Measurements from ENCODE around the gene CRACR2B. TPM values are rescaled to one million over a fixed set of nuclear protein-coding genes. Genes with fewer than 3 reads are reported as not detected.
A peak's percentile ranks its signal among the peaks of the same experiment; 100 is the strongest.

The CRACR2B gene
- total and polyA plus RNA-seq, 2 of the 13 experiments (the other 11 are each of a cell fraction or from before 2014, with no cell fraction given) = 14.9 to 21.0 TPM

DNA sequence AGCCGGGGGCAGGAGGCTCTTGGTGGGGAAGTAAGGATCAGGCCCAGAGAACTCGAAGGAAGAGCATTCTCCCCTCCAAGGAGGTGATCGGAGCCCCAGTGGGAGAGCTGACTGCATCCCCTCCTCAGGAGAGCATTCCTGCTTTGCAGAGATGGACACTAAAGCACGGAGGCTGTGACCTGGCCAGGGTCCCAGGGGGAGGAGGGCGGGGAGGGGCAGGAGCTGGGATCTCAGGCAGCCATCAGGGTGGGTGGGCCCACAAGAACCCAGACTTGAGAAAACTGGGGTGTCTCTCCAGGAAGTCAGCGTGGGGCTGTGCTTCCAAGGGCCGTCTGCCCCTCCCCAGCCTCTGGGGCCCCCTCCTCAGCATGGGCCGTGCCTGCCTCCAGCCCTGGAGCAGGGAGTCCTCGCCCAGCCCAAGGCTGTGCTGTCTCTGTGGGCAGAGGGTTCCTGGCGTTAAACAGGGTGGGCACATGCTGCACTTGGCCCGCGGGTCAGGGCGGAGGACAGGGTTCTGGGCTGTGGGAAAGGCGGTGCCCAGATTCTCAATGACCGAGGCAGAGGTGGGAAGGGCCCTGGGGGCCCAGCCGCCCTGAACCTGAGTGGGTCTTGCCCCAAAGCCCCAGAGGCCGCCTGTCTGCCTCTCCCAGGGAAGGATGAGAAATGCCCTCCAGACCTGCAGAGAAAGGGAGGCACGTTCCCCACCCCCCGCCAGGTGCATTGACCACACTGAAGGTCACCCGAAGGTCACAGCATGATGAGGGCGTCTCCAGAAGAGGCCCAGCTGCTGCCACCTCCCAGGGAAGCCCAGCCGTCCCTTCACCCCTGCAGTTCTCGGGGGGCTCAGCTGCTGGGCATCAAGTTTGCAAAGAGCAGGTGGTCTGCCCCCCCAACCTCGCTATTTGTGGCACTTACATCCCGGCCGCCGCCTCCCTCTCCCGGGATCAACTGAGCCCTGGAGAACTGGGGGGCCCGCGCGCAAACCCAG, 38.5 kb upstream of the CRACR2B start:
- H3K4me2 ChIP-seq (ENCODE audit: low read depth, low read length) = peak overlapping the region; percentile 51
- no peaks in the 10 kb centered on the region for H3K9me3 ChIP-seq (ENCODE audit: low read length)
- WGBS (ENCODE audit: low lambda C conversion rate) = no CpG with 5 or more reads among the region's 31 CpGs
- intact Hi-C loops (cut with micrococcal nuclease; ENCODE audit: unreplicated experiment) = no loop called here
- no TSS peak for BruUV-seq (replicated peaks)
- H3K79me2 ChIP-seq (ENCODE audit: insufficient read depth, low read length) = no peaks in the 10 kb centered on the region
- FAIRE-seq (no peak), DNase-seq (ENCODE audit: low spot score) (no peak), ATAC-seq (peak; percentile 8)
- H3K4me1 ChIP-seq (ENCODE audit: insufficient read depth, low read length) = peaks cover 21% of the 10 kb centered on the region
- H4K20me1 ChIP-seq (ENCODE audit: insufficient read depth, low read length) = no peaks in the 10 kb centered on the region
- peak overlapping the region; percentile 4; the same call in 1 of the 2 replicates for H3K9ac ChIP-seq (ENCODE audit: insufficient read depth, low read depth, low read length)
- CTCF ChIA-PET (ENCODE audit: low intra/inter-chr PET ratio, low total read pairs) = no interaction called here
- no peak overlapping the region for H3K27ac ChIP-seq (ENCODE audit: extremely low read length, insufficient read depth, low read length)
- H3K4me3 ChIP-seq (replicated peaks in 1 of 3; ENCODE audit: insufficient read depth in 1 of 3, low read depth in 2 of 3, low read length in 3 of 3) = peak overlapping the region in 1 of 3 experiments; percentile 43; a peak in 1 of 6 replicates
- peaks cover 0 to 2% of the 10 kb centered on the region in 2 experiments; a peak in 1 of 5 replicates for H3K27me3 ChIP-seq (ENCODE audit: control insufficient read depth in 1 of 2, insufficient read depth in 2 of 2, low read length in 2 of 2)
- no peaks in the 10 kb centered on the region; a peak in 1 of 5 replicates for H3K36me3 ChIP-seq (replicated peaks in 1 of 2; ENCODE audit: control insufficient read depth in 1 of 2, insufficient read depth in 2 of 2, low read length in 2 of 2)
- in situ Hi-C loops (cut with HindIII; ENCODE audit: extremely low pct_ligation_motif_present, low pct_unique_long_range_greater_than_20kb) = no loop called here
- POLR2A ChIA-PET = interaction anchor here (0.5 to 1.3 kb wide), 2 partner anchors 14 to 20 kb away, joined by 3 to 4 read pairs; partner anchors contain the start of gene RPLP2
- H2AFZ ChIP-seq (ENCODE audit: low read length) = no peak overlapping the region
- TF ChIP-seq ZNF614 (CRISPR knock-in tag; IDR thresholded peaks at IDR 0.05; ENCODE audit: borderline replicate concordance) = no peak
- TF ChIP-seq ZNF232 (CRISPR knock-in tag; IDR thresholded peaks at IDR 0.05; ENCODE audit: borderline replicate concordance) = no peak
- TF ChIP-seq HNRNPL (IDR thresholded peaks at IDR 0.05; ENCODE audit: low read depth, low read length) = 0 out of 2 replicates have a peak, but pooled peaks have one; percentile 27
- TF ChIP-seq AKAP8 (CRISPR knock-in tag; IDR thresholded peaks at IDR 0.05) = peak; percentile 76
- TF ChIP-seq ZNF335 (CRISPR knock-in tag; IDR thresholded peaks at IDR 0.05) = no peak
- no peak for TF ChIP-seq FOSL2 (CRISPR knock-in tag; IDR thresholded peaks at IDR 0.05)
- no peak for TF ChIP-seq GABPA (IDR thresholded peaks at IDR 0.05; ENCODE audit: low read depth, low read length)
- TF ChIP-seq GABPA (CRISPR knock-in tag; IDR thresholded peaks at IDR 0.05; ENCODE audit: low read depth) = no peak
- TF ChIP-seq, protein P1, sequence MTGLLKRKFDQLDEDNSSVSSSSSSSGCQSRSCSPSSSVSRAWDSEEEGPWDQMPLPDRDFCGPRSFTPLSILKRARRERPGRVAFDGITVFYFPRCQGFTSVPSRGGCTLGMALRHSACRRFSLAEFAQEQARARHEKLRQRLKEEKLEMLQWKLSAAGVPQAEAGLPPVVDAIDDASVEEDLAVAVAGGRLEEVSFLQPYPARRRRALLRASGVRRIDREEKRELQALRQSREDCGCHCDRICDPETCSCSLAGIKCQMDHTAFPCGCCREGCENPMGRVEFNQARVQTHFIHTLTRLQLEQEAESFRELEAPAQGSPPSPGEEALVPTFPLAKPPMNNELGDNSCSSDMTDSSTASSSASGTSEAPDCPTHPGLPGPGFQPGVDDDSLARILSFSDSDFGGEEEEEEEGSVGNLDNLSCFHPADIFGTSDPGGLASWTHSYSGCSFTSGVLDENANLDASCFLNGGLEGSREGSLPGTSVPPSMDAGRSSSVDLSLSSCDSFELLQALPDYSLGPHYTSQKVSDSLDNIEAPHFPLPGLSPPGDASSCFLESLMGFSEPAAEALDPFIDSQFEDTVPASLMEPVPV (CRISPR knock-in tag; IDR thresholded peaks at IDR 0.05) = no peak
- TF ChIP-seq KDM2A (CRISPR knock-in tag; IDR thresholded peaks at IDR 0.05; ENCODE audit: borderline replicate concordance, low read depth) = peak; percentile 81
- TF ChIP-seq, protein P2, sequence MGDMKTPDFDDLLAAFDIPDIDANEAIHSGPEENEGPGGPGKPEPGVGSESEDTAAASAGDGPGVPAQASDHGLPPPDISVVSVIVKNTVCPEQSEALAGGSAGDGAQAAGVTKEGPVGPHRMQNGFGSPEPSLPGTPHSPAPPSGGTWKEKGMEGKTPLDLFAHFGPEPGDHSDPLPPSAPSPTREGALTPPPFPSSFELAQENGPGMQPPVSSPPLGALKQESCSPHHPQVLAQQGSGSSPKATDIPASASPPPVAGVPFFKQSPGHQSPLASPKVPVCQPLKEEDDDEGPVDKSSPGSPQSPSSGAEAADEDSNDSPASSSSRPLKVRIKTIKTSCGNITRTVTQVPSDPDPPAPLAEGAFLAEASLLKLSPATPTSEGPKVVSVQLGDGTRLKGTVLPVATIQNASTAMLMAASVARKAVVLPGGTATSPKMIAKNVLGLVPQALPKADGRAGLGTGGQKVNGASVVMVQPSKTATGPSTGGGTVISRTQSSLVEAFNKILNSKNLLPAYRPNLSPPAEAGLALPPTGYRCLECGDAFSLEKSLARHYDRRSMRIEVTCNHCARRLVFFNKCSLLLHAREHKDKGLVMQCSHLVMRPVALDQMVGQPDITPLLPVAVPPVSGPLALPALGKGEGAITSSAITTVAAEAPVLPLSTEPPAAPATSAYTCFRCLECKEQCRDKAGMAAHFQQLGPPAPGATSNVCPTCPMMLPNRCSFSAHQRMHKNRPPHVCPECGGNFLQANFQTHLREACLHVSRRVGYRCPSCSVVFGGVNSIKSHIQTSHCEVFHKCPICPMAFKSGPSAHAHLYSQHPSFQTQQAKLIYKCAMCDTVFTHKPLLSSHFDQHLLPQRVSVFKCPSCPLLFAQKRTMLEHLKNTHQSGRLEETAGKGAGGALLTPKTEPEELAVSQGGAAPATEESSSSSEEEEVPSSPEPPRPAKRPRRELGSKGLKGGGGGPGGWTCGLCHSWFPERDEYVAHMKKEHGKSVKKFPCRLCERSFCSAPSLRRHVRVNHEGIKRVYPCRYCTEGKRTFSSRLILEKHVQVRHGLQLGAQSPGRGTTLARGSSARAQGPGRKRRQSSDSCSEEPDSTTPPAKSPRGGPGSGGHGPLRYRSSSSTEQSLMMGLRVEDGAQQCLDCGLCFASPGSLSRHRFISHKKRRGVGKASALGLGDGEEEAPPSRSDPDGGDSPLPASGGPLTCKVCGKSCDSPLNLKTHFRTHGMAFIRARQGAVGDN (CRISPR knock-in tag; IDR thresholded peaks at IDR 0.05) = 0 out of 2 replicates have a peak, but pooled peaks have one; percentile 17
- TF ChIP-seq, protein P3, sequence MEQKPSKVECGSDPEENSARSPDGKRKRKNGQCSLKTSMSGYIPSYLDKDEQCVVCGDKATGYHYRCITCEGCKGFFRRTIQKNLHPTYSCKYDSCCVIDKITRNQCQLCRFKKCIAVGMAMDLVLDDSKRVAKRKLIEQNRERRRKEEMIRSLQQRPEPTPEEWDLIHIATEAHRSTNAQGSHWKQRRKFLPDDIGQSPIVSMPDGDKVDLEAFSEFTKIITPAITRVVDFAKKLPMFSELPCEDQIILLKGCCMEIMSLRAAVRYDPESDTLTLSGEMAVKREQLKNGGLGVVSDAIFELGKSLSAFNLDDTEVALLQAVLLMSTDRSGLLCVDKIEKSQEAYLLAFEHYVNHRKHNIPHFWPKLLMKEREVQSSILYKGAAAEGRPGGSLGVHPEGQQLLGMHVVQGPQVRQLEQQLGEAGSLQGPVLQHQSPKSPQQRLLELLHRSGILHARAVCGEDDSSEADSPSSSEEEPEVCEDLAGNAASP (CRISPR knock-in tag; IDR thresholded peaks at IDR 0.05; ENCODE audit: borderline replicate concordance) = no peak
- TF ChIP-seq ESRRA (CRISPR knock-in tag; IDR thresholded peaks at IDR 0.05; ENCODE audit: low read depth) = peak; percentile 97
- TF ChIP-seq ZNF572 (CRISPR knock-in tag; IDR thresholded peaks at IDR 0.05) = no peak
- TF ChIP-seq ZNF136 (CRISPR knock-in tag; IDR thresholded peaks at IDR 0.05; ENCODE audit: low read depth) = no peak
- TF ChIP-seq NR2F6 (IDR thresholded peaks at IDR 0.05) = no peak
- 0 out of 2 replicates have a peak, but pooled peaks have one; percentile 10 for TF ChIP-seq NR2F6 (CRISPR knock-in tag; IDR thresholded peaks at IDR 0.05)

Measured in HepG2 (cell line).